SK-N-SH treated with all-trans-retinoic acid at 6 μM for 48 hours (cell line): ENCODE results near the gene UCHL3.

Source experiments
- ARNTL ChIP-seq: fragments of 450-650 bp; formaldehyde crosslinking; IDR thresholded peaks from 2 replicates; pipeline ENCODE4 v1.5.0; 2020; ENCODE audit warnings: low read depth, mild to moderate bottlenecking, moderate library complexity, borderline replicate concordance
- BACH2 ChIP-seq: fragments of 250-450 bp; sonication (Bioruptor Pico); IDR thresholded peaks from 2 replicates; pipeline ENCODE4 v1.9.0; 2021; ENCODE audit warnings: mild to moderate bottlenecking, borderline replicate concordance
- CSDC2 ChIP-seq: fragments of 250-450 bp; sonication (Bioruptor Pico); IDR thresholded peaks from 2 replicates; pipeline ENCODE4 v1.5.0; 2020; ENCODE audit warnings: mild to moderate bottlenecking, moderate library complexity
- GLIS3 ChIP-seq: fragments of 250-450 bp; sonication (Bioruptor Pico); IDR thresholded peaks from 2 replicates; pipeline ENCODE4 v1.5.0; 2020; ENCODE audit warnings: mild to moderate bottlenecking, moderate library complexity
- OSR1 ChIP-seq: fragments of 250-450 bp; sonication (Bioruptor Pico); IDR thresholded peaks from 2 replicates; pipeline ENCODE4 v1.8.0; 2022; ENCODE audit warnings: moderate library complexity, mild to moderate bottlenecking, inconsistent platforms
- RARB ChIP-seq: fragments of 250-450 bp; sonication (Bioruptor Pico); IDR thresholded peaks from 2 replicates; pipeline ENCODE4 v1.8.0; 2021; ENCODE audit warnings: mild to moderate bottlenecking, moderate library complexity
- ZFP30 ChIP-seq: fragments of 450-650 bp; formaldehyde crosslinking; IDR thresholded peaks from 2 replicates; pipeline ENCODE4 v1.5.0; 2022; ENCODE audit warnings: mild to moderate bottlenecking, moderate library complexity
- ZNF565 ChIP-seq: fragments of 450-650 bp; formaldehyde crosslinking; conservative IDR thresholded peaks from 2 replicates; pipeline ENCODE4 v1.5.0; 2020; ENCODE audit warnings: low read depth, mild to moderate bottlenecking, moderate library complexity
- TF ChIP-seq, protein P1 (sequence below): fragments of 250-450 bp; sonication (Bioruptor Pico); IDR thresholded peaks from 2 replicates; pipeline ENCODE4 v1.8.0; 2021; ENCODE audit warnings: low read depth, mild to moderate bottlenecking, moderate library complexity, borderline replicate concordance
- TF ChIP-seq, protein P2 (sequence below): fragments of 250-450 bp; sonication (Bioruptor Pico); IDR thresholded peaks from 2 replicates; pipeline ENCODE4 v1.8.0; 2020; ENCODE audit warnings: mild to moderate bottlenecking, moderate library complexity, borderline replicate concordance
- TF ChIP-seq, protein P3 (sequence below): fragments of 250-450 bp; sonication (Bioruptor Pico); IDR thresholded peaks from 2 replicates; pipeline ENCODE4 v1.5.1; 2020; ENCODE audit warnings: low read depth, mild to moderate bottlenecking, moderate library complexity

DNA sequence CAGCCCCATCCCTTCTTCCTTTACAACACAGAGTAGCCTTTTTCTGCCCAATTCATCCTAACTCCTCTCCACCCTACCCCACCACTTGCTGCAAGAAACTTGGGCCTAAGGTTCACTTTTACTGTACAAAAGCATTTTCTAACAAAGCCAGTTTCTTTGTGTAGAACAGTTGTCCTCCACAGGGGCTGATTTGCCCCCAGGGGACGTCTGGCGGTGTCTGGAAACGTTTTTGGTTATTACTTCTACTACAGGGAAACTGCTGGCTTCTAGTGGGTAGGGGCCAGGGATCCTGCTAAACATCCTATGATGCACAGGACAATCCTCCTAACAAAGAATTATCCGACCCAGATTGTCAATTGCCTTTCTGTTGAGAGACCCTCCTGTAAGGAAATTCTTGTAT is 79.2 kb downstream of the UCHL3 start:
- TF ChIP-seq ARNTL (CRISPR knock-in tag): no peak
- TF ChIP-seq, protein P1, sequence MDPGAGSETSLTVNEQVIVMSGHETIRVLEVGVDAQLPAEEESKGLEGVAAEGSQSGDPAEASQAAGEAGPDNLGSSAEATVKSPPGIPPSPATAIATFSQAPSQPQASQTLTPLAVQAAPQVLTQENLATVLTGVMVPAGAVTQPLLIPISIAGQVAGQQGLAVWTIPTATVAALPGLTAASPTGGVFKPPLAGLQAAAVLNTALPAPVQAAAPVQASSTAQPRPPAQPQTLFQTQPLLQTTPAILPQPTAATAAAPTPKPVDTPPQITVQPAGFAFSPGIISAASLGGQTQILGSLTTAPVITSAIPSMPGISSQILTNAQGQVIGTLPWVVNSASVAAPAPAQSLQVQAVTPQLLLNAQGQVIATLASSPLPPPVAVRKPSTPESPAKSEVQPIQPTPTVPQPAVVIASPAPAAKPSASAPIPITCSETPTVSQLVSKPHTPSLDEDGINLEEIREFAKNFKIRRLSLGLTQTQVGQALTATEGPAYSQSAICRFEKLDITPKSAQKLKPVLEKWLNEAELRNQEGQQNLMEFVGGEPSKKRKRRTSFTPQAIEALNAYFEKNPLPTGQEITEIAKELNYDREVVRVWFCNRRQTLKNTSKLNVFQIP (CRISPR knock-in tag): no peak
- no peak for TF ChIP-seq ZFP30 (CRISPR knock-in tag)
- TF ChIP-seq, protein P2, sequence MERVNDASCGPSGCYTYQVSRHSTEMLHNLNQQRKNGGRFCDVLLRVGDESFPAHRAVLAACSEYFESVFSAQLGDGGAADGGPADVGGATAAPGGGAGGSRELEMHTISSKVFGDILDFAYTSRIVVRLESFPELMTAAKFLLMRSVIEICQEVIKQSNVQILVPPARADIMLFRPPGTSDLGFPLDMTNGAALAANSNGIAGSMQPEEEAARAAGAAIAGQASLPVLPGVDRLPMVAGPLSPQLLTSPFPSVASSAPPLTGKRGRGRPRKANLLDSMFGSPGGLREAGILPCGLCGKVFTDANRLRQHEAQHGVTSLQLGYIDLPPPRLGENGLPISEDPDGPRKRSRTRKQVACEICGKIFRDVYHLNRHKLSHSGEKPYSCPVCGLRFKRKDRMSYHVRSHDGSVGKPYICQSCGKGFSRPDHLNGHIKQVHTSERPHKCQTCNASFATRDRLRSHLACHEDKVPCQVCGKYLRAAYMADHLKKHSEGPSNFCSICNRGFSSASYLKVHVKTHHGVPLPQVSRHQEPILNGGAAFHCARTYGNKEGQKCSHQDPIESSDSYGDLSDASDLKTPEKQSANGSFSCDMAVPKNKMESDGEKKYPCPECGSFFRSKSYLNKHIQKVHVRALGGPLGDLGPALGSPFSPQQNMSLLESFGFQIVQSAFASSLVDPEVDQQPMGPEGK (CRISPR knock-in tag): no peak
- TF ChIP-seq, protein P3, sequence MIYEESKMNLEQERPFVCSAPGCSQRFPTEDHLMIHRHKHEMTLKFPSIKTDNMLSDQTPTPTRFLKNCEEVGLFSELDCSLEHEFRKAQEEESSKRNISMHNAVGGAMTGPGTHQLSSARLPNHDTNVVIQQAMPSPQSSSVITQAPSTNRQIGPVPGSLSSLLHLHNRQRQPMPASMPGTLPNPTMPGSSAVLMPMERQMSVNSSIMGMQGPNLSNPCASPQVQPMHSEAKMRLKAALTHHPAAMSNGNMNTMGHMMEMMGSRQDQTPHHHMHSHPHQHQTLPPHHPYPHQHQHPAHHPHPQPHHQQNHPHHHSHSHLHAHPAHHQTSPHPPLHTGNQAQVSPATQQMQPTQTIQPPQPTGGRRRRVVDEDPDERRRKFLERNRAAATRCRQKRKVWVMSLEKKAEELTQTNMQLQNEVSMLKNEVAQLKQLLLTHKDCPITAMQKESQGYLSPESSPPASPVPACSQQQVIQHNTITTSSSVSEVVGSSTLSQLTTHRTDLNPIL (CRISPR knock-in tag): no peak
- TF ChIP-seq BACH2 (CRISPR knock-in tag): no peak
- TF ChIP-seq ZNF565 (CRISPR knock-in tag): no peak
- no peak for TF ChIP-seq GLIS3 (CRISPR knock-in tag)
- no peak for TF ChIP-seq CSDC2 (CRISPR knock-in tag)
- TF ChIP-seq RARB (CRISPR knock-in tag): no peak
- TF ChIP-seq OSR1: no peak
